WTC11 (cell line): ENCODE results near the gene NQO2. TPM values are rescaled to one million over a fixed set of nuclear protein-coding genes. Genes with fewer than 3 reads are reported as not detected.
"Not testable (repeated sequence)": the region's sequence is repeated elsewhere in the genome, so short reads cannot be mapped to it uniquely, and the experiment has no call there.

Source experiments
- ATAC-seq: fragments of 200-7000 bp; cut with Tn5 transposase; 2 replicates; pipeline ENCODE4 v1.10.0; 2021; ENCODE audit warnings: mild to moderate bottlenecking, moderate library complexity
- CTCF ChIA-PET: fragments of 300-600 bp; sonication (Branson Sonifier 250); formaldehyde crosslinking; loops from one replicate; lab custom pipeline; 2021; ENCODE audit warnings: antibody characterized with exemption; lab: Charles Lee
- POLR2A ChIA-PET: fragments of 350-600 bp; sonication (Branson Sonifier 250); formaldehyde crosslinking; loops from one replicate; lab custom pipeline; 2021; ENCODE audit warnings: antibody characterized with exemption; lab: Charles Lee
- DNase-seq: peaks from one replicate; pipeline ENCODE4 v3.0.0; 2021; ENCODE audit warnings: low spot score
- H3K27ac Mint-ChIP-seq: 2 replicates; pipeline ENCODE4 v1.8.0; 2021; ENCODE audit warnings: mixed read lengths
- H3K27me3 Mint-ChIP-seq: 2 replicates; pipeline ENCODE4 v1.8.0; 2021; ENCODE audit warnings: low read depth, mild to moderate bottlenecking, moderate library complexity, mixed read lengths
- H3K36me3 Mint-ChIP-seq: 2 replicates; pipeline ENCODE4 v1.8.0; 2021; ENCODE audit warnings: mixed read lengths
- H3K4me1 Mint-ChIP-seq: 2 replicates; pipeline ENCODE4 v1.8.0; 2022; ENCODE audit warnings: mixed read lengths
- H3K4me3 Mint-ChIP-seq: 2 replicates; pipeline ENCODE4 v1.8.0; 2021; ENCODE audit warnings: mild to moderate bottlenecking, moderate library complexity, mixed read lengths
- H3K9me3 Mint-ChIP-seq: 2 replicates; pipeline ENCODE4 v1.8.0; 2021; ENCODE audit warnings: mixed read lengths
- FOXK1 ChIP-seq: sonication (generic); formaldehyde crosslinking; IDR thresholded peaks from 2 replicates; pipeline ENCODE4 v1.8.0; 2022; ENCODE audit warnings: mild to moderate bottlenecking, moderate library complexity, missing genetic modification reagents
- HMGA2 ChIP-seq: fragments of 250-450 bp; sonication (Bioruptor Pico); IDR thresholded peaks from 2 replicates; pipeline ENCODE4 v1.4.0; 2021; ENCODE audit warnings: mild to moderate bottlenecking, moderate library complexity
- NFYB ChIP-seq: sonication (generic); formaldehyde crosslinking; conservative IDR thresholded peaks from 2 replicates; pipeline ENCODE4 v1.8.0; 2022; ENCODE audit warnings: low read depth, missing genetic modification reagents
- RORB ChIP-seq: fragments of 250-450 bp; sonication (Bioruptor Pico); IDR thresholded peaks from 2 replicates; pipeline ENCODE4 v1.9.0; 2021; ENCODE audit warnings: mild to moderate bottlenecking
- SMAD4 ChIP-seq: sonication (generic); formaldehyde crosslinking; IDR thresholded peaks from 2 replicates; pipeline ENCODE4 v1.8.0; 2022; ENCODE audit warnings: mild to moderate bottlenecking, missing genetic modification reagents
- ZNF263 ChIP-seq: sonication (generic); formaldehyde crosslinking; IDR thresholded peaks from 2 replicates; pipeline ENCODE4 v1.8.1; 2022; ENCODE audit warnings: low read depth, mild to moderate bottlenecking, moderate library complexity, missing genetic modification reagents
- total RNA-seq: library from RNA; stranded (reverse); gene quantifications from 3 replicates; pipeline ENCODE4 v1.2.3, GENCODE V29; 2021
- TF ChIP-seq, protein P1 (sequence below): sonication (generic); formaldehyde crosslinking; IDR thresholded peaks from 2 replicates; pipeline ENCODE4 v1.8.1; 2023; ENCODE audit warnings: mild to moderate bottlenecking, missing genetic modification reagents
- TF ChIP-seq, protein P2 (sequence below): sonication (generic); formaldehyde crosslinking; IDR thresholded peaks from 2 replicates; pipeline ENCODE4 v1.8.0; 2023; ENCODE audit warnings: missing genetic modification reagents, mild to moderate bottlenecking, borderline replicate concordance
- TF ChIP-seq, protein P3 (sequence below): fragments of 200-600 bp; IDR thresholded peaks from 2 replicates; pipeline ENCODE4 v1.8.0; 2022; ENCODE audit warnings: antibody characterized with exemption
- TF ChIP-seq, protein P4 (sequence below): sonication (generic); formaldehyde crosslinking; IDR thresholded peaks from 2 replicates; pipeline ENCODE4 v1.8.0; 2022; ENCODE audit warnings: mild to moderate bottlenecking, missing genetic modification reagents

NQO2 gene
- total RNA-seq, 1 experiment from 2014 or later, result 119 TPM

DNA sequence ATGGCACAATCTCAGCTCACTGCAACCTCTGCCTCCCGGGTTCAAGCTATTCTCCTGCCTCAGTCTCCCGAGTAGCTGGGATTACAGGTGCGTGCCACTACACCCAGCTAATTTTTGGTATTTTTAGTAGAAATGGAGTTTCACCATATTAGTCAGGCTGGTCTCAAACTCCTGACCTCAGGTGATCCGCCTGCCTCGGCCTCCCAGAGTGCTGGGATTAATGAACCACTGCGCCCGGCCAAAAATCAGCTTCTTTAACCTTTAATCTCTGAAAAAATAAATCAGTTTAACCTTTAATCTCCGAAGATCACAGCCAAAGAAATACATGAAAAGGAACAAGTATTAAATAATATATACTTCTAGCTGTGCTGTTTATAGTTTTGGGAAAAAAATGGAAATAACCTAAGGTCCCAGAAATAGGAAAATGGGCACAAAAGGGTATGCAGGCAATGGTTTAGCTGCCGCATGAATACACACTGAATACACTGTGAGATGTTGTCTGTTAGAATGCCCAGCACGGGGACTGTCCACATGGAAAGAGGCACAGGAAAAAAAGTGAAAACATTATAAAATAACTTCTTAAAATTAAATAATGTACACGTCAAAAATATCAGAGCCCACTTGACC is 1.6 kb downstream of the NQO2 start:
- POLR2A ChIA-PET, result interaction anchor here (1.2 to 3.9 kb wide), 3 partner anchors 12 to 52 kb away, joined by 6 to 22 read pairs (median 21); no protein-coding TSS in a partner anchor
- no peak for TF ChIP-seq SMAD4 (CRISPR knock-in tag)
- TF ChIP-seq HMGA2, result no peak
- TF ChIP-seq, protein P1, sequence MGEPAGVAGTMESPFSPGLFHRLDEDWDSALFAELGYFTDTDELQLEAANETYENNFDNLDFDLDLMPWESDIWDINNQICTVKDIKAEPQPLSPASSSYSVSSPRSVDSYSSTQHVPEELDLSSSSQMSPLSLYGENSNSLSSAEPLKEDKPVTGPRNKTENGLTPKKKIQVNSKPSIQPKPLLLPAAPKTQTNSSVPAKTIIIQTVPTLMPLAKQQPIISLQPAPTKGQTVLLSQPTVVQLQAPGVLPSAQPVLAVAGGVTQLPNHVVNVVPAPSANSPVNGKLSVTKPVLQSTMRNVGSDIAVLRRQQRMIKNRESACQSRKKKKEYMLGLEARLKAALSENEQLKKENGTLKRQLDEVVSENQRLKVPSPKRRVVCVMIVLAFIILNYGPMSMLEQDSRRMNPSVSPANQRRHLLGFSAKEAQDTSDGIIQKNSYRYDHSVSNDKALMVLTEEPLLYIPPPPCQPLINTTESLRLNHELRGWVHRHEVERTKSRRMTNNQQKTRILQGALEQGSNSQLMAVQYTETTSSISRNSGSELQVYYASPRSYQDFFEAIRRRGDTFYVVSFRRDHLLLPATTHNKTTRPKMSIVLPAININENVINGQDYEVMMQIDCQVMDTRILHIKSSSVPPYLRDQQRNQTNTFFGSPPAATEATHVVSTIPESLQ (CRISPR knock-in tag), result no peak
- no peak for TF ChIP-seq NFYB (CRISPR knock-in tag)
- TF ChIP-seq, all 79 proteins: peak for 0
- DNase-seq (no peak), ATAC-seq (no peak)
- Mint-ChIP-seq H3K9me3 (no peaks in the 10 kb centered on the region), H3K4me3 (peak overlapping the region; percentile 90), H3K27me3 (no peaks in the 10 kb centered on the region; the same call in 1 of the 2 replicates), H3K27ac (no peak overlapping the region), H3K4me1 (peaks cover 43% of the 10 kb centered on the region), H3K36me3 (peaks cover 32% of the 10 kb centered on the region)
- CTCF ChIA-PET, result interaction anchor here (0.6 to 2.9 kb wide), 30 partner anchors 9 to 263 kb away, joined by 3 to 25 read pairs (median 4); partner anchors contain the start of gene SERPINB1

DNA sequence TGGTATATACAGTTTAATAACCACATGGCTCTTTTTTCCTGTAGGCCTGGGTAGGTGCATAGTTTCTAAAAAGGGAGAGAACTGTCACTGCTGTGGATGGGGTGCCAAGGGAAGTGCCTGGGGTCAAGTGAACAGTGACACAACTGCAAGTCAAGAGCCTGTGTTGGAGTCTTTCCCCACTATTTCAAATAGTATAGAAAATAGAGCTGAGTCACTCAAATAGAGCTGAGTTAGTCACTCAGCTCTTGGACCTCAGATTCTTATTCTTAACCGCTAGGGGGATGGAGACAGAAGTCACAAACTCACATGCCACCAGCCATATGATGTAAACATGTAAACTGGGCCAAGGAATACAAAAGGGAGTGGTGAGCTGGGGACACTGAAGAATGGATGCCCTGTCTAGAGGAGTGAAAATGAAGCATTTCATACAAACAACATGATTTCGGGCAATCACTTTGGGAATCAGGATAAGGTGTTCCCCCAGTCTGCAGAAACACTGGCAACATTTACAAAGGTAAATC is 2.1 kb downstream of the NQO2 start:
- no peak overlapping the region for H3K4me3 Mint-ChIP-seq
- ATAC-seq (no peak), DNase-seq (no peak)
- peaks cover 49% of the 10 kb centered on the region for H3K4me1 Mint-ChIP-seq
- H3K27me3 Mint-ChIP-seq, result no peaks in the 10 kb centered on the region; the same call in 1 of the 2 replicates
- POLR2A ChIA-PET, result interaction anchor here (0.6 to 3.9 kb wide), 4 partner anchors 12 to 63 kb away, joined by 4 to 22 read pairs (median 14); no protein-coding TSS in a partner anchor
- H3K9me3 Mint-ChIP-seq, result no peaks in the 10 kb centered on the region
- CTCF ChIA-PET, result interaction anchor here (0.6 to 2.9 kb wide), 30 partner anchors 8 to 264 kb away, joined by 3 to 25 read pairs (median 4); partner anchors contain the start of gene SERPINB1
- H3K36me3 Mint-ChIP-seq, result peaks cover 35% of the 10 kb centered on the region
- TF ChIP-seq FOXK1 (CRISPR knock-in tag) (peak; percentile 66; the same call in 1 of the 2 replicates), ZNF263 (CRISPR knock-in tag) (no peak), RORB (no peak)
- TF ChIP-seq, protein P2, sequence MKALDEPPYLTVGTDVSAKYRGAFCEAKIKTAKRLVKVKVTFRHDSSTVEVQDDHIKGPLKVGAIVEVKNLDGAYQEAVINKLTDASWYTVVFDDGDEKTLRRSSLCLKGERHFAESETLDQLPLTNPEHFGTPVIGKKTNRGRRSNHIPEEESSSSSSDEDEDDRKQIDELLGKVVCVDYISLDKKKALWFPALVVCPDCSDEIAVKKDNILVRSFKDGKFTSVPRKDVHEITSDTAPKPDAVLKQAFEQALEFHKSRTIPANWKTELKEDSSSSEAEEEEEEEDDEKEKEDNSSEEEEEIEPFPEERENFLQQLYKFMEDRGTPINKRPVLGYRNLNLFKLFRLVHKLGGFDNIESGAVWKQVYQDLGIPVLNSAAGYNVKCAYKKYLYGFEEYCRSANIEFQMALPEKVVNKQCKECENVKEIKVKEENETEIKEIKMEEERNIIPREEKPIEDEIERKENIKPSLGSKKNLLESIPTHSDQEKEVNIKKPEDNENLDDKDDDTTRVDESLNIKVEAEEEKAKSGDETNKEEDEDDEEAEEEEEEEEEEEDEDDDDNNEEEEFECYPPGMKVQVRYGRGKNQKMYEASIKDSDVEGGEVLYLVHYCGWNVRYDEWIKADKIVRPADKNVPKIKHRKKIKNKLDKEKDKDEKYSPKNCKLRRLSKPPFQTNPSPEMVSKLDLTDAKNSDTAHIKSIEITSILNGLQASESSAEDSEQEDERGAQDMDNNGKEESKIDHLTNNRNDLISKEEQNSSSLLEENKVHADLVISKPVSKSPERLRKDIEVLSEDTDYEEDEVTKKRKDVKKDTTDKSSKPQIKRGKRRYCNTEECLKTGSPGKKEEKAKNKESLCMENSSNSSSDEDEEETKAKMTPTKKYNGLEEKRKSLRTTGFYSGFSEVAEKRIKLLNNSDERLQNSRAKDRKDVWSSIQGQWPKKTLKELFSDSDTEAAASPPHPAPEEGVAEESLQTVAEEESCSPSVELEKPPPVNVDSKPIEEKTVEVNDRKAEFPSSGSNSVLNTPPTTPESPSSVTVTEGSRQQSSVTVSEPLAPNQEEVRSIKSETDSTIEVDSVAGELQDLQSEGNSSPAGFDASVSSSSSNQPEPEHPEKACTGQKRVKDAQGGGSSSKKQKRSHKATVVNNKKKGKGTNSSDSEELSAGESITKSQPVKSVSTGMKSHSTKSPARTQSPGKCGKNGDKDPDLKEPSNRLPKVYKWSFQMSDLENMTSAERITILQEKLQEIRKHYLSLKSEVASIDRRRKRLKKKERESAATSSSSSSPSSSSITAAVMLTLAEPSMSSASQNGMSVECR, result no peak
- TF ChIP-seq, protein P3, sequence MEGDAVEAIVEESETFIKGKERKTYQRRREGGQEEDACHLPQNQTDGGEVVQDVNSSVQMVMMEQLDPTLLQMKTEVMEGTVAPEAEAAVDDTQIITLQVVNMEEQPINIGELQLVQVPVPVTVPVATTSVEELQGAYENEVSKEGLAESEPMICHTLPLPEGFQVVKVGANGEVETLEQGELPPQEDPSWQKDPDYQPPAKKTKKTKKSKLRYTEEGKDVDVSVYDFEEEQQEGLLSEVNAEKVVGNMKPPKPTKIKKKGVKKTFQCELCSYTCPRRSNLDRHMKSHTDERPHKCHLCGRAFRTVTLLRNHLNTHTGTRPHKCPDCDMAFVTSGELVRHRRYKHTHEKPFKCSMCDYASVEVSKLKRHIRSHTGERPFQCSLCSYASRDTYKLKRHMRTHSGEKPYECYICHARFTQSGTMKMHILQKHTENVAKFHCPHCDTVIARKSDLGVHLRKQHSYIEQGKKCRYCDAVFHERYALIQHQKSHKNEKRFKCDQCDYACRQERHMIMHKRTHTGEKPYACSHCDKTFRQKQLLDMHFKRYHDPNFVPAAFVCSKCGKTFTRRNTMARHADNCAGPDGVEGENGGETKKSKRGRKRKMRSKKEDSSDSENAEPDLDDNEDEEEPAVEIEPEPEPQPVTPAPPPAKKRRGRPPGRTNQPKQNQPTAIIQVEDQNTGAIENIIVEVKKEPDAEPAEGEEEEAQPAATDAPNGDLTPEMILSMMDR, result peak; percentile 51
- TF ChIP-seq, protein P4, sequence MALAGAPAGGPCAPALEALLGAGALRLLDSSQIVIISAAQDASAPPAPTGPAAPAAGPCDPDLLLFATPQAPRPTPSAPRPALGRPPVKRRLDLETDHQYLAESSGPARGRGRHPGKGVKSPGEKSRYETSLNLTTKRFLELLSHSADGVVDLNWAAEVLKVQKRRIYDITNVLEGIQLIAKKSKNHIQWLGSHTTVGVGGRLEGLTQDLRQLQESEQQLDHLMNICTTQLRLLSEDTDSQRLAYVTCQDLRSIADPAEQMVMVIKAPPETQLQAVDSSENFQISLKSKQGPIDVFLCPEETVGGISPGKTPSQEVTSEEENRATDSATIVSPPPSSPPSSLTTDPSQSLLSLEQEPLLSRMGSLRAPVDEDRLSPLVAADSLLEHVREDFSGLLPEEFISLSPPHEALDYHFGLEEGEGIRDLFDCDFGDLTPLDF (CRISPR knock-in tag), result no peak
- TF ChIP-seq, all 79 proteins: peak for 2
- H3K27ac Mint-ChIP-seq, result no peak overlapping the region

DNA sequence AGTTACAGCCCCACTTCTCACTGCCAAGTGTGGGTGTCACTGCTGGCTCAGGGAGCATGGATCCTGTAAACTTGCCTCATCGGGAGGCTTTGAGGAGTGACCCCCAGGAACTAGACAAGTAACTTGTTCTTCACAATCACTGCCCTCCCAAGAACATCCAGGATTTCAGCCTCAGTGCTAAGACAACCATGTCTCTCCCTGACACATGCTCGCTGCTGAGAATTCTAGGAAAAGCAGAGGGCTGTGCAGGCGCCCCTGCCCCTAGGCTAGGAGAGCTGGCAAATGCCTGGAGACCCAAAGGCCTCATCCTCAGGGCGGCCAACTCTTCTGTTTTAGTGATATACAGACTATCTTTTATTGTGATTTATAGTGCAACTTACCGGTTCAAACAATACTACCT is 3.5 kb downstream of the NQO2 start:
- H3K27me3 Mint-ChIP-seq, POLR2A ChIA-PET, H3K9me3 Mint-ChIP-seq, DNase-seq, ATAC-seq, H3K4me3 Mint-ChIP-seq: not testable (repeated sequence)
- peak overlapping the region; percentile 83; the same call in 1 of the 2 replicates for H3K27ac Mint-ChIP-seq
- H3K4me1 Mint-ChIP-seq, result peaks cover 60% of the 10 kb centered on the region
- H3K36me3 Mint-ChIP-seq, result peaks cover 47% of the 10 kb centered on the region
- CTCF ChIA-PET, result interaction anchor here (2.6 to 2.9 kb wide), 2 partner anchors 15 to 50 kb away, joined by 15 to 25 read pairs; no protein-coding TSS in a partner anchor
